Activated CD4-positive, alpha-beta T cell treated with anti-CD3 and anti-CD28 coated beads for 48 hours (primary cell): ENCODE results near the gene EFNA5.
"Not testable (repeated sequence)": the region's sequence is repeated elsewhere in the genome, so short reads cannot be mapped to it uniquely, and the experiment has no call there.

Source experiments
- DNase-seq: peaks from one replicate; pipeline ENCODE4 v3.0.0-alpha.2; 2020

The EFNA5 gene

DNA sequence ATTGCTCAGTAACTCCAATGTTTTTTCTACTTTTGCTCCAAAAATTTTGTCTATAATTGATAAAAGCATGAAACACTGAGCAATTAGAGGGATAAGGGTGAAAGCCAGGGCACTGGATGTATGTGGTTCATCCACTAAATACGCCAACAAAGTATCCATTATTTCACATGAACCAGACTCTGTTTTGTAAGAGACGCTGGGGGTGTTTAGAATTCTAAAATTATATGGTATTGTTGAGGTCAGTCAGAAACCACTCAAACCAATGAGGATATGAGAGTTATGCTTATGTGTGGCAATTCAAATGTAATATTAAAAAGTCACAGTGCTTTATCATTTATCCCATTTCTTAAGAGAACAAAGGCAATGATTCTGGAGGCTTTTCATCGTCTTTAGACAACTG is 220.2 kb downstream of the EFNA5 start:
- no peak for DNase-seq

DNA sequence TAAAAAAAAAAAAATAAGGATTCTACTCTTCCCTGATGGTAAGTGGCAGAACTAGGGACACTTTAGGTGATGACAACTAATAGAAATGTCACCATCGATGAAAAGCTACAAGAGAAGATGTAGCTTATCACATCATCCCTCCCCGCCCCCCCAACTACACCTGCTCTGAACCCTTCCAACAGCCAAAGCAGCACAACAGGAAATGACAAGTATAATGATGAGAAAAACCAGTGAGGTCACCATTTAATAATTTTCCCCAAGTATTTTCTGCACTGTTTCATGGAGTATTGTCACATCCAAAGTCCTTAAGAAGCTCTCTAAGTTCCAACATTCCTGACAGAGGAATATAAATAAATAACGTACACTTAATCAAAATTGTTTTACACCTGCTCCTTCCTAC is 221.4 kb downstream of the EFNA5 start:
- no peak for DNase-seq

DNA sequence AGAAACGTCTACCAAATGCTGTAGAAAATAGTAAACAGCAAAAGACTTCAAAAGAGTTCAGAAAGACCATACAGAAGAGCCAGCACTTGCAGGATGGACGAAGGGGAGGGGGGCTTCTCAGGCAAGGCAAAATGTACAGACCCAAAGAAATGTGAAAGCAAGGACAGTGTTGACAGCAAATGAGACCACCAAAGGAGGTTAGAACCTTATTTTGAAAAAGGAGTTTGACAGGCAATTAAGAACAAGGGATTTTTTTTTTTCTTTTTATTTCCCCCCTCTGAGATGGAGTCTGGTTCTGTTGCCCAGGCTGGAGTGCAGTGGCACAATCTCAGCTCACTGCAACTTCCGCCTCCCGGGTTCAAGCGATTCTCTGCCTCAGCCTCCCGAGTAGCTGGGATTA is 223.2 kb downstream of the EFNA5 start:
- DNase-seq: no peak

DNA sequence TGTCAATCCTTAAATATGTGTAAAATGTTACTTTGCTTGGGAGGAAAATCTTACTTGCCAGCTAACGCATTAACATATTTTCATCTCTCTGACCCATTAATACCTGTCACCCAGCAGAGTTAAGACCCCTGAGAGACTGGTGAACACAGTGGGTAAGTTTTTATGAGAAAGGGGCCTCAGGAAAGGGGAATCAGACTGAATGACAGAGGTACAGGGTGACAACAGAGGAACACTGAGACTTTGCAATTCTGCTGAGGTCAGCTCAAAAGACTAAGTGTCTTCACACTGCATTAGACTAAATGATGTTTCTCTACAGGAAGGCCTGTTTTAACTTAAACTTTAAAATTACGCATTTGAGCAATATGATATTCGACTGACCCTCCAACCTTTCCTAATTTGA is 223.8 kb downstream of the EFNA5 start:
- no peak for DNase-seq

DNA sequence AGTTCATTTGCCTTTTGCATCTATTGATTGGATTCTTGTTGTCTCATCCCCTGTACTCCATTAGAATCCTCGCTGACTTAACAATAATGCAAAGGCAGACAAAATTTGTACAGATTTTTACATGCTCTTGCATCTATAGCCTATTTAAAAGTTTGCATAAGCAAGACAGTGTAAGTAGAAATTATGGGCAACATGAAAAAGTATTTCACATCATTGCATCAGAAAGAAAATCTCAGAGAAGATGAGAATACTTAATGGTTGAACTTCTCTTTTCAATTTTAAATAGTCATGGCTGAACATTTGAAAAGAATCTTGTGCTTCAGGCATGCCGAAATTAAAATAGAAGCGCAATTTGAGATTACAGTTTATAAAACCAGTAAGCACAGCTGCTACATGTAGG is 226.4 kb downstream of the EFNA5 start:
- DNase-seq: no peak

DNA sequence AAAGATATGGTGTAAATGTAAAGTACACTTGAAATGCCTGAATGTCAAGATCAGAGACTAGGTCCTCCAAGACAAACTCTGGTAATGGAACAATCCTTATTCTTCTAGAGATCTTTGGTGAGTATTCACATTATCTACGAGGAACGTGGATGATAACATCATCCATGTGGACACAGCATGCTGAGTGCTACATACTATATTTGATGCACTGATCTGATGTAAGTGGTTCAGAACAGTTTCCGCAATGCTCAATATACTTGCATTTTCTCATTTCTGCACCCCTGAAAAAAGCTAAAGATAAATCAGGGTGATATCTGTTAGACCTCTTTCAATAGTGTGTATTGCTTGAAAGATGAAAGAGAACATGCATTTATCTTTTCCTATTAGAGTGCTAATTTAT is 226.8 kb downstream of the EFNA5 start:
- DNase-seq: no peak

DNA sequence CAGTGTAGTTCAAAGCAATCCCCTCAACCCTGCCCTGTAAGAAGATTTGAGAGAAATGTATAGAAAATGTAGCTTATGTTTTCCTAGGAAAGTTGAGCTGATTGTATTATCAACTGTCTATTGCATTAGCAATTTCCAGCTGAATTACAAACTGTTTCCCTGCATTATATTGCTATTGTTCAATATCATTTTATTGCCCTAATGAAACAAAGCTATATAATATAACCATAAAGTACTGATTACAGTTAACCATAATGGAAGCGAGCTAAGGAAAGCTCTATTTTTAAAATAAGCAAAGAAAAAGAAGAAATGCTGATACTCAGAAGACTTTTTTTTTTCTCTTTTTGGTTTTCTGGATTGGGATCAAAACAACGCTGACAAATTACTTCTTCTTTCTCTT is 228.3 kb downstream of the EFNA5 start:
- DNase-seq: no peak

DNA sequence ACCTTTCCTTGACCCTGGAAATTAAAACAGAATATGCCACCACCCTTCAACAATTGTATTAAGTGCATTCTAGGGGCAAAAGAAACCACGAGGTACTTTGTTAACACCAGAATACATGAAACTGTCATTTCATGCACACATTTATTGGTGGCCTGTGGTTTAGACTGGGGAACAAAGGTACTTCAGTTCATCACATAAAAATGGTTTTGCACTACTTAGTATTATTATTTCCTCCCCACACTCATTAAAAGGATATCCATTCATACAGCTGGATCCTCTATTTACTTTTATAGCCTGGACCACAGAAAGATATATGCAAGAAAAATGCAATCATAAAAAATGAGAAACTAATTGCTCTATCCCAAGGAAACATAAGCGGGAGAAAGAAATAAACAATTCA is 230.9 kb downstream of the EFNA5 start:
- DNase-seq: no peak

DNA sequence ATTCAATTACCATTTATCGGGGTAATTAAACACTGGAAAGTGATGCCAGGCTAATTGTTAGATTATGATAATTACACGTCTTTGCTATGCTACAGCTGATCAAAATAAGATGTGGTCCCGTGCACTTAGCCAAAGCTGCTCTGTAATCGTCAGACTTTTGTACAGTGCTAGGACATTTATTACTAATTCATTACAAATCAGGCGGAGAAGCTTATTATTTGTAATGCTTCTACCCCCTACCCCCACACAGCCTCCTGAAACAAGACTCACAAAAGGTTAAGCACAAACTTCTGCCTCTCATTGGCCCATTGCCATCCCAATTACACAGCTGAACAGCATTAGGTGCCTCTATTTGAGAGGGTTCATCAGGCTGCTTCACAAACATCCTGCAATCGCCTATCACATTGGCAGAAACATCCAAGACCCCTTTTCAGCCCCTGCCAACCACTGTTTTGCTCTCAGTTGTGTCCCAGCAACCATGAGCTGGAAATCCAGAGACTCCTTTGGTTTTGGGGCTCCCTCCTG is 232.7 kb downstream of the EFNA5 start:
- no peak for DNase-seq

DNA sequence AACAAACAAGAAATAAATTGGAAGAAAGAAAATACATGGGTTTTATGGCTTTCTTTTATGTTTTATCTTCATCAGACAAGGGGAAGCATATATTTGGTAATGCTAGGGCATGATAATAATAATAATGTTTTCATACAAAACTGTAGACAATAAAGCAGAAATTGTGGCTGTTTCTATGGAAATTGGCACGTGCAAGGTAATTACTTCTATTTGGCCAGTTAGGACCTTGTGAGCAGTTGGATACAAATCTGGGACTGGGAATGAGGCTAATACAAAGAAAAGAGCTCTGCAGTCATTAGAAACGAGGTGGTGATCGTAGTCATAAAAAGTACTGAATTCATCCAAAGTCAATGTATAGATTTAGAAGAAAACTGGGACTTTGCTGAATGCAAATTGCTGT is 233.6 kb downstream of the EFNA5 start:
- DNase-seq: no peak

DNA sequence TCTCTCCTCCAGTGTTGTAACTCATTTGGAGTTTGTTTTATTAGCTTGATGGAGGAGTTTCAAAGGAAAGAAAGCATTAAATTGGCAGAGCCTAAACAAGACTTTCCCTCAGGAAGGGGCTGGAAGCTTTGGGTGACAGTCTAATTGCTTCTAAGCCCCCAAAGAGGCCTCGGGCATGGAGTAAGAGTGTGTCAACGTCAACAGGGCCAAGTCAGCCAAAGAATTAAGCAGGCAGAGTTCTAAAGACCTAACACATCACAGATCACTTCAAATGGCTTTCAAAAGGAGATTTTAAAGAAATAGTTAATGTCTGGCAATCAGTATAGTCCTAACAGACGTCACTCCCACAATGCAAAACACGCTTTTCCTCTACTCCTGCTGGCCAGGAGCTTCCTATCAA is 234.5 kb downstream of the EFNA5 start:
- no peak for DNase-seq

DNA sequence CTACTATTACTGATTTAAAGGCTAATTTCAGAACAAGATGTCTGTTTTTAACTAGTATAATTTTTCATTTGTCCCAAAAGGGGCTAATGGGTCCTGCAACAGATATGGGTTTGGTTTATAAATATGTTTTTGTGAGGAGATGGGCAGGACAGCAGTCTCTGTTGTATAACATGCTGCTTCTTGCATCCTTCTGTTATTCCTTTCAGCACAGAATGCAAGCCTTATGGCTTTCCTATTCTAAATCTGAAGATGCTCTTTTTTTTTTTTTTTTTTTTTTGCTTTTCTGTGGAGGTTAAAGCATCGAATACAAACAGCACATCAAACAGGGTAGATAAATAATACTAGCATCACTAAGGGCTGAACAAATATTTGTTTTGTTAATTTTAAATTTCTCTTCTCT is 235.7 kb downstream of the EFNA5 start:
- DNase-seq: no peak

DNA sequence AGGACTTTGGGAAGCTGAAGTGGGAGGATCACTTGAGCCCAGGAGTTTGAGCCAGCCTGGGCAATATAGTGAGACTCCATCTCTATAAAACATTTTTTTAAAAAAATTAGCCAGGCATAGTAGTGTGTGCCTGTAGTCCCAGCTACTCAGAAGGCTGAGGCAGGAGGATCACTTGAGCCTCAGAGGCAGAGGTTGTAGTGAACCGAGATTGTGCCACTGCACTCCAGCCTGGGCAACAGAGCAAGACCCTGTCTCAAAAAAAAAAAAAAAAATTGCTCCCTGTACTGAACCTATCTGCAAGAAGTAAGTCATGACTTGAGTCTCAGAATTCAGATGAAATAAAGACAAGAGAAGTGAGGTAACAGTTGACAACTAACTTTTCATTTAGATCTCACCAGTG is 237.1 kb downstream of the EFNA5 start:
- not testable (repeated sequence) for DNase-seq

DNA sequence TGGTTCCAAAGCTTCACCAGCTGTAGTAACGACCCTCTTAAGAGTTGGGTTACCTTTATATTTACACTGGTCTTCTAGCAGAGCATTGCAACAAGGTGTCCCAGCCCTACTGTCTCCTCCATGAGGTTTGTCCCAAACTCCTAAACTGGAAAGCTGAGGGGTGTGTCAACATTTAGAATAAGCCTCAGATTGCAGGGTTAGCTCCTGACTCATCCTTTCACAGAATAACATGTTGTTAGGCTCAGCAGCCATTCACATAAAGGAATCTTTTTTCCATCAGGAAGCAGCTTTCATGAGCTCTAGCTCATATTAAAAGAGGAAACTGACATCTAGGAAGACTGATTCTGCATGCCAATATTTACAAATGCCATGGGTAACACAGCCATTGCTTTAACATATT is 238.7 kb downstream of the EFNA5 start:
- no peak for DNase-seq

DNA sequence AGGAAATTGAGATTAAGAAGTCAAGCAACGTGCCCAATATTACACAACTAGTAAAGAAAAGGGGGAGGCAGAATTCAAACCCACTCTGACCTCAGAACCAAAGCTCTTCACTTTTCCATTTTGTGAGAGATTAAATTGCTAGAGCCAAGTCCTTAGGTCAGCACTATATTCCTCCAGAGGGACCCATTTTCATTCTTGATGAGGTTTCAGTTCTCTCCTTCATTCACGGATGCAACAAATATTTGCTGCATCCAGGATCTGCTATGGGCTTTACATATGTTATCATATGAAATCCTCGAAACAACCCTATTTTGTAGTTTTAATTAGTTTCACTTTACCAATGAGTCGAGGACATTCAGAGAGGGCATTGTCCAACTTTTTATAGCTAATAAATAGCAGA is 239.2 kb downstream of the EFNA5 start:
- no peak for DNase-seq

DNA sequence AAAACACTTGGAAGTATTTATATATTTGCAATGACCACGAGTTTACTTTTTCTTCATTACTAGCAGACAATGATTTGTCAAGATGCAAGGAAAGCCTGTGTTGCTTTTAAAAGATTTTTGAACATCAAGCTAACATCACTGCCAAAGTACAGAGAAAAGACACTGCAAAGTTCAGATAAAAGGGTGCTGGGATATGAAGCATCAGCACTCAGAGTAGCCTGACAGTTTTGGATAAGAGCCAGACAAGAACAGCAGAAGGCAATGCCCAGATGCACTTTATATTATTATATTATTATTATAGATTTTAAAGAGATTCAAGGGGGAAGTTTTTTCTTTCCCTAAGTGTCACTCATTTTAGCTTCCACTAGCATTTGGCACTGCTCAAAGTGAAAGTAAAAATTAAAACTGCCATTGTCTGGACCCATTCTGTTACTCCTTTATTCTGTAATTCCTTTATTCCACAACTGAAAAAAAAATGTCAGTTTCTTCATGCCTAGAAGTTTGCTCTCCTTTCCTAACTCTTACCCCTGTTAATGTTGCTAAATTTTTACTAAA is 240.6 kb downstream of the EFNA5 start:
- DNase-seq: no peak

DNA sequence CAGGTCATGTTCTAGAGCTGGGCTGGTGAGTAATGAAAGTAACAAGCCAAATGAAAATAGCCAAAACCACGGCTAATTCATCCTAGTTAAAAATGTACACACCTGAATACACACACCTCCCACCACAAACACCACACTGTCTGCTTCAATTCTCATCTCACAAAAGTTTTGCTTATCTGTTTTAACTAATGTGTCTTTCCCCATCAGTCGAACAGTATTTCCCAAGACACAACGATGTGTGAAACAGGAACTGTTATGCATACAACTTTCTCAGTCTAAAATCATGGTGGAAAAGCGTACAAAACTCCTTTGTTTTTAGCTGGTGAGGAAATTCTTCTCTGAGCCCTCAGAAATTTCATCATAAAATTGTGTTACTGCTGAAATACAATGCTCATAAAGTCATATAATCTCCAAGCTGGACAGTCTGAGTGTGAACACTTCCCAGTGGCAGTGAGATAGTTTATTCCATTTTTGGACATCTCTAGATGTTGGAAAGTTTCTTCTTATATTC is 242.4 kb downstream of the EFNA5 start:
- no peak for DNase-seq

DNA sequence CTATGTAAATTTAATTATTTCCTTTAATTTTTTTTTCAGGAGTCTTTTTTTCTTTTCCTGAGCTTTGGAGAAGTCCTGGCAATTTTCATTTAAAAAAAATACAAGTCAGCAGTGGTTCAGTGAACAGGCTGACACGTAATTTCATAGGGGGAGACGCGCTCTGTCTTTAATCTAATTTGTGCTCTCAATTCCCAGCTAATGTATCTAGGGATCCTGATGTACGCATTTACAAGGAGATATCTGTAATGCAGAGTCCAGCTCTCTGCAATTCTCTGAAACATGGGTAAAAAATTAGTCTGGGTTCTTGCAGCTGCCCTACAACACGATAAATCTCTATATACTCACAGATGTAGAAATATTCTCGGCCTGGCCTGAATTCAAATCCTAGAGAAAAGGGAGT is 243.9 kb downstream of the EFNA5 start:
- no peak for DNase-seq

DNA sequence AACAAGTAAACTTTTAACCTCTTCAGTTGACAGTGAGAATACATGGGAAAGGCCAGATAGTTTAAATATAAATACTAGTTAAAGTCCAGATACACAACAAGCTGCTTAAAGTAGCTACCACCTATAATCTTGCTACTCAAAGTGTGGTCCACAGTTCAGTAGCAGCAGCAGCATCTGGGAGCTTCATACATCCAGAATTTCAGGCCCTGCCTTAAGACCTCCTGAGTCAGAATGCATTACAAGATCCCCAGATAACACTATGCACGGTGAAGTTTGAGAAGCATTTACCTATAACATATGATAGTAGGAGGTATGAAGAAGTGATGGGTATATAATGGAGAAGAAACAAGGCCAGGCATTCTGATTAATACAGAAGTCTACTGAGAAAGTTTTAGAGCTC is 244.5 kb downstream of the EFNA5 start:
- no peak for DNase-seq

DNA sequence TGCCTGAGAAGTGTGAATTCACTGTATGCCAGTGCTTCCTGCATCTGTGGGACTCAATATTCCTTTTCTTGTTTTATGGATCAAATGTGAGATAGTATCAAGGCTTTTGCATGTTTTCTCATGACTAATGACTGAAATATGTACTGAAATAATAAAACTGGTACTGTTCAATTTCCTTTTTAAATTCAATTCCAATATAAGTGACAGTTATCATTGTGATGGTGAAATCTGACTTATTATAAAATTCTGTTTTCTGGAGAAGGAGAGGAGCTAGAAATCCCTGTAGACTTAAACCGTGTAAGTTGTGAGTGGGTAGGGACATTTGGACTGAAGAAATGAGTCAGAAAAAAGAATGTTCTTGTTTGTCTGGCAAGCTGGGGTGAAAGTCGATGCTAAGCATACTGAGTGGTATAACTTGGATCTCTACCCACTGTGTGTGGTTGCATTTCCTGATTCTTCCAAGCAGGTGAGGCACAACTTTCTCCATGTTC is 245.2 kb downstream of the EFNA5 start:
- no peak for DNase-seq

DNA sequence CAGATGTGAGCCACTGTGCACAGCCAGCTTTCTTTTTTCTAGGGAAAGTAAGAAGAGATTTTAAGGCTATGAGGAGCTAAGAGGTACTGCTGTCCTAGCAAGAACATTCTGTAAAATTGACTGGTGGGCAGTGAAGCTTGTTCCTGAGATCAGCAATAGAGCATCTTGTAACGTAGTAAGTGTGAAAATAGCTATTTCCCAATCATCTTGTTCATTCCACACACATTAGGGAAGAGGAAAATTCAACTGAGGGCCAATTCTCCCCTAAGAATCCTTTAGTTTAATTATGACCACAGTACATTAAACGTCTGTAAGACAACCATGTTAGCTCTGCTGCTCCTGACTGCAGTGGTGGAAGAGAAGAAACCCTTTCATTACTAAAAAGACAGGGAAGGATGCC is 246.2 kb downstream of the EFNA5 start:
- DNase-seq: no peak

DNA sequence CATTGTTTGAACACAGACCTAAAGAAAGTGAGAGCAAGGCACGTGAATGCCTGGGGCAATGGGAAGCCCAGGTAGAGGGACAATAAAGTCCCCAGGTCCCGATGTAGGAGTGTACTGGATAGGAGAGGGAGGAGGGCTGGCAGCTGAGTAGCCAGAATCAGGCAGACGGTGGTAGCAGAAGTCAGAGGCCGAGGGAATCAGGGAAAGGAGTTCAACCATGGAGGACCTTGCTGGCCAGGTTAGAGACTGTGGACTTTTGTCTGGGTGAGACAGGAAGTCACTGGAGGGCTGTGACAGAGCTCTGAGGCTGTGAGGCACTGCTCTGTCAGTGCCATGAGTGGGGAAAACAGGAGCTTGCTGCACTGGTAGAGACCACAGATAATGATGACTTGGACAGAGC is 248.2 kb downstream of the EFNA5 start:
- no peak for DNase-seq

DNA sequence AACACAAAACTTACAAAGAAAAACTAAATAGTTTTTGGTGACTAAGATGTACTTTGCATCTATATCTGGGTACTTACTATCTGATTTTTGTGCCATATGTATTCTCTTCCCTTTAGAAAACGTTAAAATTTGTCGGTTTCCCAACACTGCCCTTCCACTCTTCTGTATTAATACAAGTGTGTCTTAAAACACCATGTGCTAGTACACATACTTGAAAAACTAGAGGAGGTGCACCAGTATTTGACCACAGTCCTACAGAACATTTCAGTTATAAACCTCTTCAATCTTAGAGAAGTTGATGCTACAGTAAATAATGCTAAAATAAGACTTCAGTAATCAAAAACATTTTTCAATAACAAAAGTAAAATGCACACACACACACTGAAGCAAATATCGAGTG is 251.2 kb downstream of the EFNA5 start:
- DNase-seq: no peak

DNA sequence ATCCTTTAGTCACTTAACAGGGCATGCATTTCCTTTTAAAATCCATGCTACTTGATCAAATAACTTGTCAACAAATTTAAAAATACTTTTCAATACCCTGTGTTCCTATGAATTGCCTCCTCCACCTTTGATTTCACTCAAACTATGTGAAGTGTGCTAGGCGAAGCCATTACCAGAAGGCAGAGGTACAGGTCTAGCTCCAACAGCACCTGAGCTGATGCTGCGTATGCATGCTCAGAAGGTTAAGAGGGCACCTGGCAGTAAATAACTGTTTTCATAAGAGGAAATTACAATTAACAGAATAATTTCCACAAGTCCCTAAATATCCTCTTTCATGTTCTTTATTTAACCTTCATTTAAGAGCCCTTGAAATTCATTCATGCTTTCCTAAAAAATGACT is 251.8 kb downstream of the EFNA5 start:
- no peak for DNase-seq

DNA sequence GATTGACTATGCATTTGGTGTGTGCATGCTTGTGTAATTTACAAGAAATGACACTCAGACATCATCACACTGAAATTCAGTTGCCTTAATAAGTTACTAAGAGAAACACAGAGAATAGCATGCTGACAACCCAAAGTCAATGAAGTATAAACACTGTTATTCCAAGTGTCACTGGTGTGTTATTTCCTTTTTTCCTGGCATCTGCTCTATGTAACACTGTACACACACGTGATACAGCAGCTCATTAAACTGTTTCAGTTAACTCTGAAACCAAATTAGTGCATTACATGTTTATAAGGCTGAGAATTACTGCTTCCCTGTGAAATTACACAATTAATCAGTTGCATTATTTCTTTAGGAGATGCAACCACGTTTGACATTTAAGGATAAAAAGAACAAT is 252.7 kb downstream of the EFNA5 start:
- DNase-seq: no peak
